HEK293 (cell line): ENCODE data around the gene CDK3.

Source experiments
- HOXC10 ChIP-seq: sonication (generic); formaldehyde crosslinking; IDR thresholded peaks from 2 replicates; pipeline ENCODE4 v1.8.1; 2023; ENCODE audit warnings: mild to moderate bottlenecking, missing genetic modification reagents
- KLF10 ChIP-seq: fragments of 450-650 bp; IDR thresholded peaks from 2 replicates; pipeline ENCODE4 v1.5.1; 2018; ENCODE audit warnings: missing biosample characterization, mild to moderate bottlenecking, missing genetic modification characterization
- MEIS1 ChIP-seq: sonication (generic); formaldehyde crosslinking; IDR thresholded peaks from 2 replicates; pipeline ENCODE4 v1.8.1; 2022; ENCODE audit warnings: missing genetic modification reagents, mild to moderate bottlenecking, borderline replicate concordance
- PATZ1 ChIP-seq: fragments of 450-650 bp; formaldehyde crosslinking; IDR thresholded peaks from 2 replicates; pipeline ENCODE4 v1.5.1; 2016; ENCODE audit warnings: missing biosample characterization, missing genetic modification characterization
- PBX3 ChIP-seq: sonication (generic); formaldehyde crosslinking; IDR thresholded peaks from 2 replicates; pipeline ENCODE4 v1.8.1; 2022; ENCODE audit warnings: mild to moderate bottlenecking, moderate library complexity, missing genetic modification reagents
- PRDM10 ChIP-seq: fragments of 450-650 bp; formaldehyde crosslinking; IDR thresholded peaks from 2 replicates; pipeline ENCODE4 v1.5.1; 2016; ENCODE audit warnings: missing biosample characterization, missing genetic modification characterization
- TSHZ1 ChIP-seq: fragments of 450-650 bp; formaldehyde crosslinking; IDR thresholded peaks from 2 replicates; pipeline ENCODE4 v1.5.1; 2016; ENCODE audit warnings: missing biosample characterization, missing genetic modification characterization, borderline replicate concordance
- ZBTB11 ChIP-seq: fragments of 450-650 bp; formaldehyde crosslinking; conservative IDR thresholded peaks from 2 replicates; pipeline ENCODE4 v1.5.1; 2016; ENCODE audit warnings: low read depth, missing biosample characterization, missing genetic modification characterization
- ZNF132 ChIP-seq: fragments of 450-650 bp; formaldehyde crosslinking; IDR thresholded peaks from 2 replicates; pipeline ENCODE4 v1.5.1; 2017; ENCODE audit warnings: missing biosample characterization, missing genetic modification characterization, borderline replicate concordance
- ZNF155 ChIP-seq: fragments of 450-650 bp; formaldehyde crosslinking; IDR thresholded peaks from 2 replicates; pipeline ENCODE4 v1.5.1; 2016; ENCODE audit warnings: missing biosample characterization, missing genetic modification characterization
- ZNF19 ChIP-seq: fragments of 450-650 bp; formaldehyde crosslinking; IDR thresholded peaks from 2 replicates; pipeline ENCODE4; 2016; ENCODE audit warnings: missing biosample characterization, missing genetic modification characterization, low read depth
- ZNF2 ChIP-seq: fragments of 450-650 bp; formaldehyde crosslinking; IDR thresholded peaks from 2 replicates; pipeline ENCODE4 v1.5.1; 2016; ENCODE audit warnings: missing biosample characterization, missing genetic modification characterization
- ZNF302 ChIP-seq: fragments of 450-650 bp; formaldehyde crosslinking; IDR thresholded peaks from 2 replicates; pipeline ENCODE4 v1.5.1; 2016; ENCODE audit warnings: missing biosample characterization, missing genetic modification characterization, low read depth
- ZNF311 ChIP-seq: fragments of 450-650 bp; formaldehyde crosslinking; IDR thresholded peaks from 2 replicates; pipeline ENCODE4 v1.5.1; 2017; ENCODE audit warnings: missing biosample characterization, missing genetic modification characterization, borderline replicate concordance
- ZNF335 ChIP-seq: fragments of 450-650 bp; formaldehyde crosslinking; conservative IDR thresholded peaks from 2 replicates; pipeline ENCODE4 v1.5.1; 2016; ENCODE audit warnings: missing biosample characterization, missing genetic modification characterization
- ZNF341 ChIP-seq: fragments of 450-650 bp; formaldehyde crosslinking; IDR thresholded peaks from 2 replicates; pipeline ENCODE4; 2016; ENCODE audit warnings: low read depth, missing biosample characterization, missing genetic modification characterization
- ZNF433 ChIP-seq: fragments of 450-650 bp; formaldehyde crosslinking; IDR thresholded peaks from 2 replicates; pipeline ENCODE4 v1.5.1; 2016; ENCODE audit warnings: missing biosample characterization, missing genetic modification characterization, low read depth
- ZNF518A ChIP-seq: fragments of 450-650 bp; formaldehyde crosslinking; conservative IDR thresholded peaks from 2 replicates; pipeline ENCODE4 v1.5.1; 2016; ENCODE audit warnings: low read depth, missing biosample characterization, missing genetic modification characterization
- ZNF654 ChIP-seq: fragments of 450-650 bp; formaldehyde crosslinking; IDR thresholded peaks from 2 replicates; pipeline ENCODE4 v1.5.1; 2016; ENCODE audit warnings: low read depth, missing biosample characterization, missing genetic modification characterization

CDK3 gene

GRCh38 chr17:75978938-75979704 is 21.5 kb upstream of the CDK3 start, which contains the start of the genes ACOX1 and TEN1 (continued):
- no peak for TF ChIP-seq ZNF518A
- peak; percentile 93 for TF ChIP-seq ZNF341
- no peak for TF ChIP-seq HOXC10 (CRISPR knock-in tag)
- peak; percentile 86 for TF ChIP-seq PRDM10
- no peak for TF ChIP-seq ZNF311 (tag by site-specific recombination)
- no peak for TF ChIP-seq MEIS1
- peak; percentile 76 for TF ChIP-seq ZNF335 (tag by site-specific recombination)
- TF ChIP-seq ZNF433, result no peak
- 0 out of 2 replicates have a peak, but pooled peaks have one; percentile 10 for TF ChIP-seq ZNF19 (tag by site-specific recombination)
- TF ChIP-seq ZNF302 (tag by site-specific recombination), result no peak
- peak; percentile 90 for TF ChIP-seq ZBTB11 (tag by site-specific recombination)
- TF ChIP-seq ZNF654 (tag by site-specific recombination), result no peak
- peak; percentile 67 for TF ChIP-seq PBX3 (CRISPR knock-in tag)
- TF ChIP-seq TSHZ1 (tag by site-specific recombination), result 0 out of 2 replicates have a peak, but pooled peaks have one; percentile 3
- 0 out of 2 replicates have a peak, but pooled peaks have one; percentile 57 for TF ChIP-seq ZNF2 (tag by site-specific recombination)
- TF ChIP-seq KLF10 (tag by site-specific recombination), result peak; percentile 78
- no peak for TF ChIP-seq ZNF132 (tag by site-specific recombination)
- TF ChIP-seq PATZ1 (tag by site-specific recombination), result peak; percentile 99
- no peak for TF ChIP-seq ZNF155 (tag by site-specific recombination)
